ENCODE measurements around the gene APEH. TPM values are rescaled to one million over a fixed set of nuclear protein-coding genes. Genes with fewer than 3 reads are reported as not detected.

Gene APEH
- total RNA-seq, 1 donor from 2014 or later: 141 TPM

GRCh38 chr3:49636883-49637609 lies 37.1 kb upstream of the APEH start:
- no peak for TF ChIP-seq CTCF (conservative IDR thresholded peaks at IDR 0.05)
- Mint-ChIP-seq H3K4me1 (ENCODE audit: unreplicated experiment) (no peaks in the 10 kb centered on the region), H3K9me3 (no peaks in the 10 kb centered on the region), H3K27ac (no peak overlapping the region), H3K27me3 (peaks cover 3% of the 10 kb centered on the region), H3K4me3 (no peak overlapping the region), H3K36me3 (no peaks in the 10 kb centered on the region)
- no peak for DNase-seq (ENCODE audit: extremely low spot score, unreplicated experiment)

- Mint-ChIP-seq H3K36me3 (no peaks in the 10 kb centered on the region), H3K4me3 (no peak overlapping the region), H3K27ac (no peak overlapping the region), H3K27me3 (peaks cover 3% of the 10 kb centered on the region), H3K4me1 (ENCODE audit: unreplicated experiment) (no peaks in the 10 kb centered on the region), H3K9me3 (no peaks in the 10 kb centered on the region)
- no peak for DNase-seq (ENCODE audit: extremely low spot score, unreplicated experiment)
- TF ChIP-seq CTCF (conservative IDR thresholded peaks at IDR 0.05): no peak
Measured at GRCh38 chr3:49638445-49638844, 35.7 kb upstream of the APEH start.

- peaks cover 3% of the 10 kb centered on the region for H3K27me3 Mint-ChIP-seq
- H3K4me3 Mint-ChIP-seq: no peak overlapping the region
- no peaks in the 10 kb centered on the region for H3K4me1 Mint-ChIP-seq (ENCODE audit: unreplicated experiment)
- H3K9me3 Mint-ChIP-seq: no peaks in the 10 kb centered on the region
- no peak for TF ChIP-seq CTCF (conservative IDR thresholded peaks at IDR 0.05)
- no peaks in the 10 kb centered on the region for H3K36me3 Mint-ChIP-seq
- DNase-seq (ENCODE audit: extremely low spot score, unreplicated experiment): no peak
- H3K27ac Mint-ChIP-seq: no peak overlapping the region
Measured at GRCh38 chr3:49639551-49639950, 34.6 kb upstream of the APEH start.

GRCh38 chr3:49641292-49641691 lies 32.9 kb upstream of the APEH start:
- Mint-ChIP-seq H3K9me3 (no peaks in the 10 kb centered on the region), H3K27ac (no peak overlapping the region), H3K4me1 (ENCODE audit: unreplicated experiment) (no peaks in the 10 kb centered on the region), H3K4me3 (no peak overlapping the region), H3K27me3 (no peaks in the 10 kb centered on the region), H3K36me3 (no peaks in the 10 kb centered on the region)
- DNase-seq (ENCODE audit: extremely low spot score, unreplicated experiment): no peak
- TF ChIP-seq CTCF (conservative IDR thresholded peaks at IDR 0.05): no peak

GRCh38 chr3:49641921-49642707 lies 32.0 kb upstream of the APEH start:
- DNase-seq (ENCODE audit: extremely low spot score, unreplicated experiment): no peak
- Mint-ChIP-seq H3K27me3 (no peaks in the 10 kb centered on the region), H3K4me3 (no peak overlapping the region), H3K27ac (no peak overlapping the region), H3K4me1 (ENCODE audit: unreplicated experiment) (no peaks in the 10 kb centered on the region), H3K36me3 (no peaks in the 10 kb centered on the region), H3K9me3 (no peaks in the 10 kb centered on the region)
- no peak for TF ChIP-seq CTCF (conservative IDR thresholded peaks at IDR 0.05)

Data from type B pancreatic cell (in vitro differentiated cells).